Body of pancreas (tissue), 4 donors: ENCODE measurements around the gene VKORC1. TPM values are rescaled to one million over a fixed set of nuclear protein-coding genes. Genes with fewer than 3 reads are reported as not detected.

Experiments
- ATAC-seq: fragments of 150-250 bp; one replicate; pipeline ENCODE4 v1.9.1; 2016
- DNase-seq, 4 donors: peaks; one replicate each; pipeline ENCODE4 v3.0.0-alpha.2; 2019
- H3K27ac ChIP-seq, 4 donors: fragments of 200-600 bp; sonication (generic); 1 replicate in 3 of 4; 2 replicates in 1 of 4; pipeline versions ENCODE4 v1.5.1 to v1.6.1; 2016 to 2019; ENCODE audit warnings: mild to moderate bottlenecking in 1 of 4, mixed read lengths in 1 of 4, moderate library complexity in 1 of 4
- H3K27me3 ChIP-seq, 2 donors: fragments of 200-600 bp; sonication (generic); one replicate each; pipeline ENCODE4 v1.6.0; 2016; ENCODE audit warnings: mild to moderate bottlenecking in 1 of 2
- H3K36me3 ChIP-seq, 2 donors: fragments of 200-600 bp; sonication (generic); replicated peaks in 1 of 2; 2 replicates each; pipeline ENCODE4 v1.5.1; 2016; ENCODE audit warnings: low read depth in 2 of 2; ENCODE audit not compliant: insufficient read depth in 1 of 2
- H3K4me1 ChIP-seq: fragments of 200-600 bp; sonication (generic); one replicate; pipeline ENCODE4 v1.6.0; 2016
- H3K4me3 ChIP-seq, 2 donors: fragments of 200-600 bp; sonication (generic); 1 replicate in 1 of 2; 2 replicates in 1 of 2; pipeline ENCODE4 v1.5.1; 2016 to 2019
- H3K9me3 ChIP-seq, 3 donors: fragments of 200-600 bp; sonication (generic); 1 replicate in 2 of 3; 2 replicates in 1 of 3; pipeline ENCODE4 v1.5.1; 2016
- POLR2A ChIP-seq, 3 donors: fragments of 450-650 bp; IDR thresholded peaks; one replicate each; pipeline ENCODE4 v1.6.1; 2016; ENCODE audit warnings: antibody characterized with exemption in 3 of 3, mild to moderate bottlenecking in 2 of 3
- WGBS, 2 donors: methylation state at CpG; one replicate each; pipeline ENCODE4 v1.1.5; 2017; 5-methylcytosine and 5-hydroxymethylcytosine counted together
- intact Hi-C: fragments of 100-400 bp; cut with DNase I; formaldehyde crosslinking; loops from one replicate; pipeline ENCODE4 v1.15.1; 2023
- total RNA-seq, 2 donors: library from RNA; depleted of rRNA; stranded (reverse); fragments of >200 nt; gene quantifications; one replicate each; pipeline ENCODE4 v1.1.0, GENCODE V29; 2016
- TF ChIP-seq, protein P1 (sequence below), 7 experiments: fragments of 450-650 bp in 4 of 7; fragments of 200-600 bp in 3 of 7; sonication (generic) in 3 of 7; IDR thresholded peaks; one replicate each; pipeline ENCODE4 v1.5.1; 2016 to 2019; ENCODE audit warnings: antibody characterized with exemption in 7 of 7

The VKORC1 gene
- total RNA-seq, 2 donors from 2014 or later, result 42.5 to 104 TPM

DNA sequence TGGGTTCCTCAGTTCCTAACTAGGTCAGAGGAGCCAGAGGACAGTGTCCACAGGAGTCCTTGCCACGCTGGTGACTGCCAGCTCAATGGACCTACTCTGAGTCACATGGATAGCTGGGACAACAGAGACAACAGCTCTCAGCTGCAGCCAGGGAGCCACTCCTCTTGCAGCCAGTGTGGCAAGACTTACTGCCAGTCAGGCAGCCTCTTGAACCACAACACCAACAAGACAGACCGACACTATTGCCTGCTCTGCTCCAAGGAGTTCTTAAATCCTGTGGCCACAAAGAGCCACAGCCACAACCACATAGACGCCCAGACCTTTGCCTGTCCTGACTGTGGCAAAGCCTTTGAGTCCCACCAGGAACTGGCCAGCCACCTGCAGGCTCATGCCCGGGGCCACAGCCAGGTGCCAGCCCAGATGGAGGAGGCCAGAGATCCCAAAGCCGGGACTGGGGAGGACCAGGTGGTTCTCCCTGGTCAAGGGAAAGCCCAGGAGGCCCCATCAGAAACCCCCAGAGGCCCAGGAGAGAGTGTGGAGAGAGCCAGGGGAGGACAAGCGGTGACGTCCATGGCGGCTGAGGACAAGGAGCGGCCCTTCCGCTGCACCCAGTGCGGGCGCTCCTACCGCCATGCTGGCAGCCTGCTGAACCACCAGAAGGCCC lies 13.7 kb downstream of the VKORC1 start:
- DNase-seq (no peak), ATAC-seq (no peak)
- TF ChIP-seq, protein P1, sequence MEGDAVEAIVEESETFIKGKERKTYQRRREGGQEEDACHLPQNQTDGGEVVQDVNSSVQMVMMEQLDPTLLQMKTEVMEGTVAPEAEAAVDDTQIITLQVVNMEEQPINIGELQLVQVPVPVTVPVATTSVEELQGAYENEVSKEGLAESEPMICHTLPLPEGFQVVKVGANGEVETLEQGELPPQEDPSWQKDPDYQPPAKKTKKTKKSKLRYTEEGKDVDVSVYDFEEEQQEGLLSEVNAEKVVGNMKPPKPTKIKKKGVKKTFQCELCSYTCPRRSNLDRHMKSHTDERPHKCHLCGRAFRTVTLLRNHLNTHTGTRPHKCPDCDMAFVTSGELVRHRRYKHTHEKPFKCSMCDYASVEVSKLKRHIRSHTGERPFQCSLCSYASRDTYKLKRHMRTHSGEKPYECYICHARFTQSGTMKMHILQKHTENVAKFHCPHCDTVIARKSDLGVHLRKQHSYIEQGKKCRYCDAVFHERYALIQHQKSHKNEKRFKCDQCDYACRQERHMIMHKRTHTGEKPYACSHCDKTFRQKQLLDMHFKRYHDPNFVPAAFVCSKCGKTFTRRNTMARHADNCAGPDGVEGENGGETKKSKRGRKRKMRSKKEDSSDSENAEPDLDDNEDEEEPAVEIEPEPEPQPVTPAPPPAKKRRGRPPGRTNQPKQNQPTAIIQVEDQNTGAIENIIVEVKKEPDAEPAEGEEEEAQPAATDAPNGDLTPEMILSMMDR (IDR thresholded peaks at IDR 0.05), result no peak
- TF ChIP-seq POLR2A (IDR thresholded peaks at IDR 0.05), result no peak
- H3K4me1 ChIP-seq, result no peaks in the 10 kb centered on the region
- WGBS, 2 donors, result 88 to 90% methylated on average over 10 to 12 of the region's 13 CpGs
- H3K27ac ChIP-seq, result no peak overlapping the region
- H3K27me3 ChIP-seq, result no peaks in the 10 kb centered on the region
- no peaks in the 10 kb centered on the region for H3K9me3 ChIP-seq
- H3K36me3 ChIP-seq, result peaks cover 8 to 33% of the 10 kb centered on the region in 2 donors
- intact Hi-C loops, result no loop called here
- H3K4me3 ChIP-seq, result no peak overlapping the region

DNA sequence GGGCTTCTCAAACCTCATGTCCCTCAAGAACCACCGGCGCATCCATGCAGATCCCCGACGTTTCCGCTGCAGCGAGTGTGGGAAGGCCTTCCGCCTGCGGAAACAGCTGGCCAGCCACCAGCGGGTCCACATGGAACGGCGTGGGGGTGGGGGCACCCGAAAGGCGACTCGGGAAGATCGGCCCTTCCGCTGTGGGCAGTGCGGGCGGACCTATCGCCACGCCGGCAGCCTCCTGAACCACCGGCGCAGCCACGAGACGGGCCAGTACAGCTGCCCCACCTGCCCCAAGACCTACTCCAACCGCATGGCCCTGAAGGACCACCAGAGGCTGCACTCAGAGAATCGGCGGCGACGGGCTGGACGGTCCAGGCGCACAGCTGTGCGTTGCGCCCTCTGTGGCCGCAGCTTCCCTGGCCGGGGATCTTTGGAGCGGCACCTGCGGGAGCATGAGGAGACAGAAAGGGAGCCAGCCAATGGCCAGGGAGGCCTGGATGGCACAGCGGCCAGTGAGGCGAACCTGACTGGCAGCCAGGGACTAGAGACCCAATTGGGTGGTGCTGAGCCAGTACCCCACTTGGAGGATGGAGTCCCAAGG lies 14.5 kb downstream of the VKORC1 start:
- Histone ChIP-seq H3K36me3 (peaks cover 8 to 33% of the 10 kb centered on the region in 2 donors), H3K4me1 (peaks cover 7% of the 10 kb centered on the region), H3K9me3 (no peaks in the 10 kb centered on the region), H3K4me3 (no peak overlapping the region), H3K27ac (no peak overlapping the region), H3K27me3 (no peaks in the 10 kb centered on the region)
- intact Hi-C loops, result no loop called here
- no peak for TF ChIP-seq POLR2A (IDR thresholded peaks at IDR 0.05)
- TF ChIP-seq, protein P1 (IDR thresholded peaks at IDR 0.05), result no peak
- WGBS, 2 donors, result 96 to 100% methylated on average over 4 to 40 of the region's 40 CpGs
- DNase-seq, result no peak
- no peak for ATAC-seq

DNA sequence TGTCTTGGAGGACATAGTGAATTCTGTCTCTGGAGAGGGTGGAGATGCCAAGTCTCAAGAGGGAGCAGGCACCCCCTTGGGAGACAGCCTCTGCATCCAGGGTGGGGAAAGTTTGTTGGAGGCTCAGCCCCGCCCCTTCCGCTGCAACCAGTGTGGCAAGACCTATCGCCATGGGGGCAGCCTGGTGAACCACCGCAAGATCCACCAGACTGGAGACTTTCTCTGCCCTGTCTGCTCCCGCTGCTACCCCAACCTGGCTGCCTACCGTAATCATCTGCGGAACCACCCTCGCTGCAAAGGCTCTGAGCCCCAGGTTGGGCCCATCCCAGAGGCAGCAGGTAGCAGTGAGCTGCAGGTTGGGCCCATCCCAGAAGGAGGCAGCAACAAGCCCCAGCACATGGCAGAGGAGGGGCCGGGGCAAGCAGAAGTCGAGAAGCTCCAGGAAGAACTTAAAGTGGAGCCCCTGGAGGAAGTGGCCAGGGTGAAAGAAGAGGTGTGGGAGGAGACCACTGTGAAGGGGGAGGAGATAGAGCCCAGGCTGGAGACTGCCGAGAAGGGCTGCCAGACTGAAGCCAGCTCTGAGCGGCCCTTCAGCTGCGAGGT lies 15.2 kb downstream of the VKORC1 start:
- Histone ChIP-seq H3K4me1 (peaks cover 11% of the 10 kb centered on the region), H3K9me3 (no peaks in the 10 kb centered on the region), H3K27ac (no peak overlapping the region), H3K27me3 (no peaks in the 10 kb centered on the region), H3K4me3 (no peak overlapping the region), H3K36me3 (peaks cover 8 to 33% of the 10 kb centered on the region in 2 donors)
- DNase-seq, result no peak
- 77 to 90% methylated on average over 10 to 13 of the region's 13 CpGs for WGBS, 2 donors
- TF ChIP-seq POLR2A (IDR thresholded peaks at IDR 0.05), result no peak
- TF ChIP-seq, protein P1 (IDR thresholded peaks at IDR 0.05), result no peak
- no peak for ATAC-seq
- intact Hi-C loops, result loop anchor here (10.0 kb wide), 1 partner anchor 65 kb away; no protein-coding TSS in a partner anchor

DNA sequence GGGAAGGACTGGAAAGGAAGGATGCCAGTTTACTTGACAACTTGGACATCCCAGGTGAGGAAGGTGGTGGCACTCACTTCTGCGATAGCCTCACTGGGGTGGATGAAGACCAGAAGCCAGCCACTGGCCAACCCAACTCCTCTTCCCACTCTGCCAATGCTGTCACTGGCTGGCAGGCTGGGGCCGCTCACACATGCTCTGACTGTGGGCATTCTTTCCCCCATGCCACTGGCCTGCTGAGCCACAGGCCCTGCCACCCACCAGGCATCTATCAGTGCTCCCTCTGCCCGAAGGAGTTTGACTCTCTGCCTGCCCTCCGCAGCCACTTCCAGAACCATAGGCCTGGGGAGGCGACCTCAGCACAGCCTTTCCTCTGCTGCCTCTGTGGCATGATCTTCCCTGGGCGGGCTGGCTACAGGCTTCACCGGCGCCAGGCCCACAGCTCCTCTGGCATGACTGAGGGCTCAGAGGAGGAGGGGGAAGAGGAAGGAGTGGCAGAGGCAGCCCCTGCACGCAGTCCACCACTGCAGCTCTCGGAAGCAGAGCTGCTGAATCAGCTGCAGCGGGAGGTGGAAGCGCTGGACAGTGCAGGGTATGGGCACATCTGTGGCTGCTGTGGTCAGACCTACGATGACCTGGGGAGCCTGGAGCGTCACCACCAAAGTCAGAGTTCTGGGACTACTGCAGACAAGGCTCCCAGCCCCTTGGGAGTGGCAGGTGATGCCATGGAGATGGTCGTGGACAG lies 15.8 kb downstream of the VKORC1 start:
- 91 to 95% methylated on average over 11 to 15 of the region's 15 CpGs for WGBS, 2 donors
- TF ChIP-seq, protein P1 (IDR thresholded peaks at IDR 0.05), result no peak
- TF ChIP-seq POLR2A (IDR thresholded peaks at IDR 0.05), result no peak
- intact Hi-C loops, result loop anchor here (10.0 kb wide), 1 partner anchor 66 kb away; no protein-coding TSS in a partner anchor
- Histone ChIP-seq H3K27ac (no peak overlapping the region), H3K27me3 (no peaks in the 10 kb centered on the region), H3K36me3 (peaks cover 8 to 33% of the 10 kb centered on the region in 2 donors), H3K9me3 (no peaks in the 10 kb centered on the region), H3K4me1 (peaks cover 11% of the 10 kb centered on the region), H3K4me3 (no peak overlapping the region)
- DNase-seq, result no peak
- ATAC-seq, result no peak
